Stomach smooth muscle (tissue), 2 donors: ENCODE measurements around the gene GNG12.

Experiments
- H3K27ac ChIP-seq: one replicate; pipeline ENCODE4 v1.7.0; 2013; ENCODE audit warnings: mild to moderate bottlenecking, low read length, inconsistent platforms
- H3K27me3 ChIP-seq, 2 donors: one replicate each; pipeline ENCODE4 v1.7.0; 2013; ENCODE audit warnings: low read length in 2 of 2; ENCODE audit not compliant: insufficient read depth in 2 of 2, control insufficient read depth in 1 of 2
- H3K36me3 ChIP-seq, 2 donors: one replicate each; pipeline ENCODE4 v1.7.0; 2013; ENCODE audit warnings: low read length in 2 of 2; ENCODE audit not compliant: control insufficient read depth in 2 of 2, insufficient read depth in 2 of 2
- H3K4me1 ChIP-seq: one replicate; pipeline ENCODE4 v1.7.0; 2013; ENCODE audit warnings: low read length; ENCODE audit not compliant: control insufficient read depth, insufficient read depth
- H3K4me3 ChIP-seq, 2 donors: one replicate each; pipeline ENCODE4 v1.7.0; 2013; ENCODE audit warnings: low read length in 2 of 2
- H3K9ac ChIP-seq, 2 donors: one replicate each; pipeline ENCODE4 v1.7.0; 2013; ENCODE audit warnings: low read length in 2 of 2, mild to moderate bottlenecking in 1 of 2
- H3K9me3 ChIP-seq, 2 donors: one replicate each; pipeline ENCODE4 v1.7.0; 2013; ENCODE audit warnings: low read length in 2 of 2; ENCODE audit not compliant: control insufficient read depth in 2 of 2
- donor health status: healthy.
- donor health status: Pancreatic carcinoma.

The GNG12 gene

GRCh38 chr1:67653304-67653703 lies 180.0 kb downstream of the GNG12 start:
- no peaks in the 10 kb centered on the region for H3K9me3 ChIP-seq
- no peak overlapping the region for H3K4me3 ChIP-seq
- H3K27ac ChIP-seq = no peak overlapping the region
- no peaks in the 10 kb centered on the region for H3K36me3 ChIP-seq
- H3K4me1 ChIP-seq = no peaks in the 10 kb centered on the region
- no peaks in the 10 kb centered on the region for H3K27me3 ChIP-seq
- H3K9ac ChIP-seq = no peak overlapping the region

DNA sequence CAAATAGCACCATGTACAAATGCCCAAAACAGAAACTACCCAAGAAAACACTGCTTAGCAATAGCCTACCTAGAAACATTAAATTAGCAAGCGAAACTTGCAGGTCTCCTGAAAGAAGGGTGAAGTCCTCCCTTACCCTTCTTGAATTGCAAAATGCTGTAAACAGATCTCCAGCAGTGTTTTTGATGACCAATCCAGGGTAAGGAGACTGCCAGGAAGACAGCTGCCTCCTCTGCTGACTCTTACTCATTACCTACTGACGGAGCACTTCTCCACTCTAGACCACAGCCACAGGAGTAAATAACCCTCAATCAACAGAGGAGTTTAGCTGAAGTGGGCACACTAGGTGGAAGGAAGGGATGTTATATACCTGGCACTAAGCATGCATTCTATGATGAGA lies 180.5 kb downstream of the GNG12 start:
- no peak overlapping the region for H3K27ac ChIP-seq
- no peaks in the 10 kb centered on the region for H3K9me3 ChIP-seq

More for the DNA sequence above, 180.5 kb downstream of the GNG12 start:
- Histone ChIP-seq H3K4me1 (no peaks in the 10 kb centered on the region), H3K4me3 (no peak overlapping the region), H3K36me3 (no peaks in the 10 kb centered on the region), H3K9ac (no peak overlapping the region), H3K27me3 (no peaks in the 10 kb centered on the region)
